OCI-LY7 (cell line): ENCODE results near the gene TMEM250.
"Not testable (repeated sequence)": the region's sequence is repeated elsewhere in the genome, so short reads cannot be mapped to it uniquely, and the experiment has no call there.

Experiments
- CTCF ChIP-seq: fragments of 200-600 bp; sonication (generic); conservative IDR thresholded peaks from 2 replicates; pipeline ENCODE4 v1.5.1; 2014; ENCODE audit warnings: mild to moderate bottlenecking, antibody characterized with exemption, low read length, moderate library complexity, mixed read lengths
- EZH2phosphoT487 ChIP-seq: fragments of 200-600 bp; sonication (generic); IDR thresholded peaks from 2 replicates; pipeline ENCODE4 v1.6.1; 2018; ENCODE audit warnings: low read depth, borderline replicate concordance, mild to moderate bottlenecking, mixed run types, antibody characterized with exemption, low read length, moderate library complexity, mixed read lengths

GRCh38 chr9:136101615-136102074, 17.0 kb downstream of the TMEM250 start:
- not testable (repeated sequence) for TF ChIP-seq CTCF, EZH2phosphoT487
